K562 (cell line): ENCODE results near the gene GOPC. TPM values are rescaled to one million over a fixed set of nuclear protein-coding genes. Genes with fewer than 3 reads are reported as not detected.

Source experiments
- CBFA2T2 ChIP-seq: fragments of 450-650 bp; conservative IDR thresholded peaks from 2 replicates; pipeline ENCODE4 v1.6.1; 2017; ENCODE audit warnings: mild to moderate bottlenecking
- FIP1L1 ChIP-seq: fragments of 200-400 bp; formaldehyde crosslinking; IDR thresholded peaks from 2 replicates; pipeline ENCODE4 v1.6.1; 2018; ENCODE audit warnings: mild to moderate bottlenecking, low read depth, low read length; ENCODE audit not compliant: poor library complexity, severe bottlenecking
- FOSL1 ChIP-seq: fragments of 200-800 bp; sonication (Bioruptor generic); conservative IDR thresholded peaks from 2 replicates; pipeline ENCODE4 v1.6.1; 2016; ENCODE audit warnings: missing genetic modification characterization, missing compliant biosample characterization
- FOXK2 ChIP-seq, 2 experiments: fragments of 450-650 bp; IDR thresholded peaks in 1 of 2; conservative IDR thresholded peaks in 1 of 2; 2 replicates each; pipeline ENCODE4 v1.6.1; 2016; ENCODE audit warnings: low read depth in 2 of 2, mild to moderate bottlenecking in 1 of 2
- GTF2A2 ChIP-seq: IDR thresholded peaks from 2 replicates; pipeline ENCODE4 v1.6.1; 2016; ENCODE audit warnings: mild to moderate bottlenecking, missing genetic modification characterization, missing compliant biosample characterization
- HDGF ChIP-seq: fragments of 450-650 bp; IDR thresholded peaks from 2 replicates; pipeline ENCODE4 v1.6.1; 2016
- HSF4 ChIP-seq: fragments of 250-450 bp; sonication (Bioruptor Pico); IDR thresholded peaks from 2 replicates; pipeline ENCODE4 v2.1.2; 2022; ENCODE audit warnings: mild to moderate bottlenecking, moderate library complexity, borderline replicate concordance
- L3MBTL2 ChIP-seq: fragments of 450-650 bp; IDR thresholded peaks from 2 replicates; pipeline ENCODE4 v1.6.1; 2016; ENCODE audit warnings: mild to moderate bottlenecking, moderate library complexity
- MEIS2 ChIP-seq: fragments of 450-650 bp; IDR thresholded peaks from 2 replicates; pipeline ENCODE4 v1.6.1; 2014; ENCODE audit warnings: mild to moderate bottlenecking; ENCODE audit not compliant: partially characterized antibody
- MYBL2 ChIP-seq, 2 experiments: fragments of 450-650 bp in 1 of 2; sonication (generic) in 1 of 2; formaldehyde crosslinking in 1 of 2; IDR thresholded peaks; 2 replicates each; pipeline versions ENCODE4 v1.6.1 to v1.8.1; 2017 to 2022; ENCODE audit warnings: borderline replicate concordance in 1 of 2, inconsistent platforms in 1 of 2, low read depth in 1 of 2, mild to moderate bottlenecking in 1 of 2, missing genetic modification reagents in 1 of 2, moderate library complexity in 1 of 2
- NCOA2 ChIP-seq, 2 experiments: fragments of 450-650 bp; IDR thresholded peaks; 2 replicates each; pipeline ENCODE4 v1.6.1; 2018; ENCODE audit warnings: mild to moderate bottlenecking in 2 of 2, moderate library complexity in 1 of 2; ENCODE audit not compliant: partially characterized antibody in 2 of 2
- NRF1 ChIP-seq, 2 experiments: fragments of 450-650 bp; IDR thresholded peaks in 1 of 2; conservative IDR thresholded peaks in 1 of 2; 2 replicates each; pipeline ENCODE4 v1.6.1; 2014; ENCODE audit warnings: mild to moderate bottlenecking in 2 of 2
- WHSC1 ChIP-seq: IDR thresholded peaks from one replicate; pipeline ENCODE4 v1.6.1; 2012; ENCODE audit warnings: low read length, control low read depth, inconsistent platforms
- ZBTB8A ChIP-seq: fragments of 450-650 bp; IDR thresholded peaks from 2 replicates; pipeline ENCODE4 v1.6.1; 2018; ENCODE audit warnings: mild to moderate bottlenecking, moderate library complexity; ENCODE audit not compliant: partially characterized antibody
- ZNF766 ChIP-seq: fragments of 200-800 bp; sonication (Bioruptor generic); conservative IDR thresholded peaks from 2 replicates; pipeline ENCODE4 v1.6.1; 2016; ENCODE audit warnings: missing genetic modification characterization, missing compliant biosample characterization
- polyA plus RNA-seq, 8 experiments: library from polyadenylated mRNA; depleted of rRNA in 4 of 8; stranded (reverse) in 5 of 8; unstranded in 3 of 8; fragments of >200 nt; fragmentation: Nextera tagmentation in 2 of 8; fragmentation: Illumina TruSeq in 1 of 8; extraction: Ambion mirVana in 2 of 8; extraction: Trizol in 1 of 8; gene quantifications; 2 replicates each; pipeline versions ENCODE4 v1.2.1 to v1.2.3, GENCODE V29; 2011 to 2014; ENCODE audit warnings: inconsistent platforms in 1 of 8, missing spikeins in 1 of 8
- total RNA-seq, 7 experiments: library from RNA; depleted of rRNA in 6 of 7; stranded (reverse); fragments of >200 nt in 6 of 7; fragmentation: Illumina TruSeq in 2 of 7; extraction: Trizol in 2 of 7; gene quantifications; 2 replicates each; pipeline versions ENCODE4 v1.2.1 to v1.2.3, GENCODE V29; 2011 to 2021; ENCODE audit warnings: low replicate concordance in 1 of 7
- TF ChIP-seq, protein P1 (sequence below): fragments of 450-650 bp; IDR thresholded peaks from 2 replicates; pipeline ENCODE4 v1.6.1; 2014; ENCODE audit warnings: low read depth, mild to moderate bottlenecking, moderate library complexity, borderline replicate concordance
- TF ChIP-seq, protein P2 (sequence below), 2 experiments: fragments of 250-450 bp in 1 of 2; fragments of 450-650 bp in 1 of 2; sonication (Bioruptor Pico) in 1 of 2; IDR thresholded peaks; 2 replicates each; pipeline versions ENCODE4 v1.6.1 to v1.8.0; 2016 to 2021; ENCODE audit warnings: mild to moderate bottlenecking in 2 of 2, moderate library complexity in 2 of 2, missing compliant biosample characterization in 1 of 2, missing genetic modification characterization in 1 of 2

The GOPC gene
- total and polyA plus RNA-seq, 9 of the 15 experiments (the other 6 are each of a cell fraction or from before 2014, with no cell fraction given), result 10.0 to 32.2 (median 25.6) TPM

DNA sequence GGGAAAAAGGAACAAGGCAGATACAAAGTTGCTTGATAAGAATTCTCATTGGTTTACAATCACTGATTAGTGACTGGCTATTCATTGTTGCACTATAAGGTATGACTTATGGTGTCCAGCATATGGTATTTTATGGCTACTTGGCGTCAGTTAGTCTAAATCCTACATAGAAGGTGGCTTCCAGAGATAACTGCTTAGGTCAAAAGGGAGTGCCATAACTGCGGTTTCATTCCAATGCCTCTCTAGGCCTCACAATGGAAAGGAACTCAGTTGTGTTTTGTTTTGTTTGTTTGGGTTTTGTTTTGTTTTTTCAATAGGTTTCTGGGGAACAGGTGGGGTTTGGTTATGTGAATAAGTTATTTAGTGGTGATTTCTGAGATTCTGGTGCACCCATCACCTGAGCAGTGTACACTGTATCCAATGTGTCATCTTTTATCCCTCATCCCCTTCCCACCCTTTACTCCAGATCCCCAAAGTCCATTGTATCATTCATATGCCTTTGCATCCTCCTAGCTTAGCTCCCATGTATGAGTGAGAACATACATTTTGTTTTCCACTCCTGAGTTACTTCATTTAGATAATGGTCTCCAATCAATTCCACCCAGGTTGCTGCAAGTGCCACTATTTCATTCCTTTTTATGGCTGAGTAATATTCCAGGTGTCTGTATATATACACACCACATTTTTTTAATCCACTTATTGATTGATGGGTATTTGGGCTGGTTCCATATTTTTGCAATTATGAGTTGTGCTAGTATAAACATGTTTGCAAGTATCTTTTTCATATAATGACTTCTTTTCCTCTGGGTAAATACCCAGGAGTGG lies 7.0 kb downstream of the GOPC start (continued):
- TF ChIP-seq MYBL2 (IDR thresholded peaks at IDR 0.05; ENCODE audit: low read depth), result peak; percentile 47; the same call in 1 of the 2 replicates
- TF ChIP-seq MYBL2 (CRISPR knock-in tag; IDR thresholded peaks at IDR 0.05; ENCODE audit: borderline replicate concordance), result no peak
- TF ChIP-seq CBFA2T2, result peak; percentile 82
- TF ChIP-seq, protein P1, sequence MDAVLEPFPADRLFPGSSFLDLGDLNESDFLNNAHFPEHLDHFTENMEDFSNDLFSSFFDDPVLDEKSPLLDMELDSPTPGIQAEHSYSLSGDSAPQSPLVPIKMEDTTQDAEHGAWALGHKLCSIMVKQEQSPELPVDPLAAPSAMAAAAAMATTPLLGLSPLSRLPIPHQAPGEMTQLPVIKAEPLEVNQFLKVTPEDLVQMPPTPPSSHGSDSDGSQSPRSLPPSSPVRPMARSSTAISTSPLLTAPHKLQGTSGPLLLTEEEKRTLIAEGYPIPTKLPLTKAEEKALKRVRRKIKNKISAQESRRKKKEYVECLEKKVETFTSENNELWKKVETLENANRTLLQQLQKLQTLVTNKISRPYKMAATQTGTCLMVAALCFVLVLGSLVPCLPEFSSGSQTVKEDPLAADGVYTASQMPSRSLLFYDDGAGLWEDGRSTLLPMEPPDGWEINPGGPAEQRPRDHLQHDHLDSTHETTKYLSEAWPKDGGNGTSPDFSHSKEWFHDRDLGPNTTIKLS, result no peak
- no peak for TF ChIP-seq NCOA2 (IDR thresholded peaks at IDR 0.05; ENCODE audit: partially characterized antibody in 2 of 2)
- no peak for TF ChIP-seq GTF2A2 (tag)
- TF ChIP-seq HSF4 (CRISPR knock-in tag), result no peak
- peak; percentile 30; the same call in 1 of the 2 replicates for TF ChIP-seq L3MBTL2
- no peak for TF ChIP-seq NRF1 (conservative IDR thresholded peaks at IDR 0.05 in 1 of 2, IDR thresholded peaks at IDR 0.05 in 1 of 2)
- 0 out of 4 replicates have a peak, but pooled peaks of 1 of the 2 experiments have one; percentile 31 for TF ChIP-seq FOXK2 (conservative IDR thresholded peaks at IDR 0.05 in 1 of 2, IDR thresholded peaks at IDR 0.05 in 1 of 2; ENCODE audit: low read depth in 2 of 2)
- TF ChIP-seq FIP1L1, result no peak
- no peak for TF ChIP-seq WHSC1
- TF ChIP-seq, protein P2, sequence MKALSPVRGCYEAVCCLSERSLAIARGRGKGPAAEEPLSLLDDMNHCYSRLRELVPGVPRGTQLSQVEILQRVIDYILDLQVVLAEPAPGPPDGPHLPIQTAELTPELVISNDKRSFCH (CRISPR knock-in tag; IDR thresholded peaks at IDR 0.05), result no peak
- TF ChIP-seq, protein P2 (tag; IDR thresholded peaks at IDR 0.05), result no peak
- peak; percentile 74 for TF ChIP-seq MEIS2
- no peak for TF ChIP-seq ZBTB8A
- TF ChIP-seq HDGF, result no peak
- TF ChIP-seq ZNF766 (CRISPR knock-in tag), result no peak
- TF ChIP-seq FOSL1 (tag), result 0 out of 2 replicates have a peak, but pooled peaks have one; percentile 36
